ENCODE data around the gene SPTLC2. TPM values are rescaled to one million over a fixed set of nuclear protein-coding genes. Genes with fewer than 3 reads are reported as not detected.

SPTLC2 gene
- total RNA-seq, 1 experiment from 2014 or later: 44.7 TPM

DNA sequence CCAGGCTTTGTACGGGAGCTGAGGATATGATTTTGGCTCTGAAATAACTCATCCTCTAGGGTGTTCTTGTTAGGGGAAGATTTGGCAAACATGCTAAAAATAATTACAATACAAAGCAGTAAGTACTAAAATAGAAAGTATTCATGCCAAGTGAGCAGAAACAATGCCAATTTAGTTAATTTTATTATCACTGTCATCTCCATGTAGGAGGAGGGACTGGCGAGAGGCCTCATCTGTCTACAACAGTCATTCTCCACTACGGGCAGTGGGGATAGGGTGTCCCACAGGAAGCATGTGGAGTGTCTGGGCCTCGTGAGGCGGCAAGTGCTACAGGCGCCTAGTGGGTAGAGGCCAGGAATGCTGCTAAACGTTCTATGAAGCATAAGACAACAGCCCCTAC, 121.1 kb downstream of the SPTLC2 start:
- ATAC-seq: no peak
- H3K79me2 ChIP-seq (ENCODE audit: insufficient read depth, low read length): no peaks in the 10 kb centered on the region
- H3K9ac ChIP-seq (ENCODE audit: low read length): no peak overlapping the region
- TF ChIP-seq SRF (IDR thresholded peaks at IDR 0.05; ENCODE audit: low read depth) (no peak), YY1 (IDR thresholded peaks at IDR 0.05; ENCODE audit: extremely low read depth, insufficient replicate concordance, low read depth, low read length) (no peak), JUND (IDR thresholded peaks at IDR 0.05) (no peak), EZH2phosphoT487 (IDR thresholded peaks at IDR 0.05; ENCODE audit: borderline replicate concordance) (no peak), POLR2AphosphoS5 (IDR thresholded peaks at IDR 0.05; ENCODE audit: low read depth, low read length) (no peak), EGR1 (IDR thresholded peaks at IDR 0.05; ENCODE audit: low read depth) (no peak), CBX3 (IDR thresholded peaks at IDR 0.05; ENCODE audit: low read depth) (no peak), EZH2 (IDR thresholded peaks at IDR 0.05) (no peak), CEBPB (IDR thresholded peaks at IDR 0.05; ENCODE audit: low read depth) (no peak), TCF7L2 (IDR thresholded peaks at IDR 0.05; ENCODE audit: borderline replicate concordance, extremely low read depth, insufficient read depth, insufficient read length) (no peak), SIN3A (IDR thresholded peaks at IDR 0.05; ENCODE audit: low read depth) (no peak)
- TF ChIP-seq, protein P1, sequence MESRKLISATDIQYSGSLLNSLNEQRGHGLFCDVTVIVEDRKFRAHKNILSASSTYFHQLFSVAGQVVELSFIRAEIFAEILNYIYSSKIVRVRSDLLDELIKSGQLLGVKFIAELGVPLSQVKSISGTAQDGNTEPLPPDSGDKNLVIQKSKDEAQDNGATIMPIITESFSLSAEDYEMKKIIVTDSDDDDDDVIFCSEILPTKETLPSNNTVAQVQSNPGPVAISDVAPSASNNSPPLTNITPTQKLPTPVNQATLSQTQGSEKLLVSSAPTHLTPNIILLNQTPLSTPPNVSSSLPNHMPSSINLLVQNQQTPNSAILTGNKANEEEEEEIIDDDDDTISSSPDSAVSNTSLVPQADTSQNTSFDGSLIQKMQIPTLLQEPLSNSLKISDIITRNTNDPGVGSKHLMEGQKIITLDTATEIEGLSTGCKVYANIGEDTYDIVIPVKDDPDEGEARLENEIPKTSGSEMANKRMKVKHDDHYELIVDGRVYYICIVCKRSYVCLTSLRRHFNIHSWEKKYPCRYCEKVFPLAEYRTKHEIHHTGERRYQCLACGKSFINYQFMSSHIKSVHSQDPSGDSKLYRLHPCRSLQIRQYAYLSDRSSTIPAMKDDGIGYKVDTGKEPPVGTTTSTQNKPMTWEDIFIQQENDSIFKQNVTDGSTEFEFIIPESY (IDR thresholded peaks at IDR 0.05; ENCODE audit: extremely low read depth, insufficient replicate concordance, low read length): no peak
- TF ChIP-seq, protein P2, sequence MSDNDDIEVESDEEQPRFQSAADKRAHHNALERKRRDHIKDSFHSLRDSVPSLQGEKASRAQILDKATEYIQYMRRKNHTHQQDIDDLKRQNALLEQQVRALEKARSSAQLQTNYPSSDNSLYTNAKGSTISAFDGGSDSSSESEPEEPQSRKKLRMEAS (IDR thresholded peaks at IDR 0.05): no peak
- ChIA-PET CTCF (no interaction called here), RAD21 (ENCODE audit: low non-redundant PET in 1 of 2, low total read pairs in 2 of 2, uncharacterized antibody in 2 of 2, unreplicated experiment in 2 of 2) (no interaction called here), POLR2A (no interaction called here)
- no peaks in the 10 kb centered on the region for H3K27me3 ChIP-seq (ENCODE audit: insufficient read depth, low read length)
- H3K36me3 ChIP-seq (ENCODE audit: control insufficient read depth in 1 of 2, insufficient read depth in 2 of 2, low read length in 2 of 2): no peaks in the 10 kb centered on the region
- BruUV-seq (replicated peaks): no TSS peak
- no peaks in the 10 kb centered on the region for H3K9me3 ChIP-seq (ENCODE audit: control insufficient read depth in 1 of 2, insufficient read depth in 1 of 2, low read depth in 1 of 2, low read length in 2 of 2)
- H2AFZ ChIP-seq (ENCODE audit: low read depth, low read length, poor library complexity, severe bottlenecking): no peak overlapping the region
- no peaks in the 10 kb centered on the region for H3K9me2 ChIP-seq (ENCODE audit: insufficient read depth)
- no peak for DNase-seq (ENCODE audit: low read depth, low spot score)
- H4K20me1 ChIP-seq (ENCODE audit: insufficient read depth): no peaks in the 10 kb centered on the region
- intact Hi-C loops (cut with micrococcal nuclease): no loop called here
- H3K27ac ChIP-seq (ENCODE audit: low read depth, low read length): no peak overlapping the region
- no peaks in the 10 kb centered on the region for H3K4me1 ChIP-seq (ENCODE audit: control insufficient read depth in 1 of 2, insufficient read depth in 2 of 2, low read length in 2 of 2)
- no peak overlapping the region for H3K4me3 ChIP-seq (replicated peaks in 1 of 2; ENCODE audit: low read depth in 1 of 2, low read length in 2 of 2)
- H3K4me2 ChIP-seq (ENCODE audit: low read length): no peak overlapping the region
